ENCODE data around the gene RNF207. TPM values are rescaled to one million over a fixed set of nuclear protein-coding genes. Genes with fewer than 3 reads are reported as not detected.

The RNF207 gene
- total RNA-seq, 1 experiment from 2014 or later: 6.4 TPM

DNA sequence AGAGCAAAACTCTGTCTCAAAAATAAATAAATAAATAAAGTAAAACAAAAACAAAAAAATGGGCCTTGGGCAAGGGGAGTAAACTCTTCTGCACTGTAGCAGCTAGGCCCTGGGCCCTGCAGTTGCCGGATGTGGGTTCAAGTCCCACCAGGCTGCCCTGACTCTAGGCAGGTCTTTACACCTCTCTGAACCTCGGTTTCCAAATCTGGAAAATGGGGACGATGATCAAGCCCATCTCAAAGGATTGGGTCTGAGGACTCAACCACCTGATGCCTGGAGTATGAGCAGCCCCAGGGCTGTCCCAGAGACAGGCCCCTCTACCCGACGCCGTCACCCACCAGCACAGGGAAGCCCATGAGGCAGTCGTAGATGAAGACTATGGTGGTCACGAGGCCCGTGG is 47.5 kb downstream of the RNF207 start:
- Histone ChIP-seq H3K4me1 (ENCODE audit: insufficient read depth, low read length, poor library complexity, severe bottlenecking) (no peaks in the 10 kb centered on the region), H3K27me3 (replicated peaks; ENCODE audit: insufficient read depth, low read depth, low read length, poor library complexity) (peaks cover 10% of the 10 kb centered on the region), H3K27ac (ENCODE audit: low read depth, low read length, poor library complexity, severe bottlenecking) (no peak overlapping the region), H3K36me3 (ENCODE audit: insufficient read depth, low read length, poor library complexity, severe bottlenecking) (no peaks in the 10 kb centered on the region), H3K4me3 (ENCODE audit: low read depth, low read length, poor library complexity, severe bottlenecking) (no peak overlapping the region), H3K9me3 (ENCODE audit: low read depth, low read length, poor library complexity, severe bottlenecking) (no peaks in the 10 kb centered on the region)
- BruUV-seq (replicated peaks): no TSS peak
- CTCF ChIA-PET: no interaction called here
- no peak for DNase-seq (ENCODE audit: low spot score)
- POLR2A ChIA-PET (ENCODE audit: low non-redundant PET): no interaction called here
- intact Hi-C loops (cut with micrococcal nuclease; ENCODE audit: unreplicated experiment): no loop called here
- TF ChIP-seq, protein P1, sequence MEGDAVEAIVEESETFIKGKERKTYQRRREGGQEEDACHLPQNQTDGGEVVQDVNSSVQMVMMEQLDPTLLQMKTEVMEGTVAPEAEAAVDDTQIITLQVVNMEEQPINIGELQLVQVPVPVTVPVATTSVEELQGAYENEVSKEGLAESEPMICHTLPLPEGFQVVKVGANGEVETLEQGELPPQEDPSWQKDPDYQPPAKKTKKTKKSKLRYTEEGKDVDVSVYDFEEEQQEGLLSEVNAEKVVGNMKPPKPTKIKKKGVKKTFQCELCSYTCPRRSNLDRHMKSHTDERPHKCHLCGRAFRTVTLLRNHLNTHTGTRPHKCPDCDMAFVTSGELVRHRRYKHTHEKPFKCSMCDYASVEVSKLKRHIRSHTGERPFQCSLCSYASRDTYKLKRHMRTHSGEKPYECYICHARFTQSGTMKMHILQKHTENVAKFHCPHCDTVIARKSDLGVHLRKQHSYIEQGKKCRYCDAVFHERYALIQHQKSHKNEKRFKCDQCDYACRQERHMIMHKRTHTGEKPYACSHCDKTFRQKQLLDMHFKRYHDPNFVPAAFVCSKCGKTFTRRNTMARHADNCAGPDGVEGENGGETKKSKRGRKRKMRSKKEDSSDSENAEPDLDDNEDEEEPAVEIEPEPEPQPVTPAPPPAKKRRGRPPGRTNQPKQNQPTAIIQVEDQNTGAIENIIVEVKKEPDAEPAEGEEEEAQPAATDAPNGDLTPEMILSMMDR (conservative IDR thresholded peaks at IDR 0.05; ENCODE audit: low read depth, low read length): no peak
- TF ChIP-seq EZH2 (IDR thresholded peaks at IDR 0.05; ENCODE audit: borderline replicate concordance, low read depth, low read length, poor library complexity, severe bottlenecking): no peak

DNA sequence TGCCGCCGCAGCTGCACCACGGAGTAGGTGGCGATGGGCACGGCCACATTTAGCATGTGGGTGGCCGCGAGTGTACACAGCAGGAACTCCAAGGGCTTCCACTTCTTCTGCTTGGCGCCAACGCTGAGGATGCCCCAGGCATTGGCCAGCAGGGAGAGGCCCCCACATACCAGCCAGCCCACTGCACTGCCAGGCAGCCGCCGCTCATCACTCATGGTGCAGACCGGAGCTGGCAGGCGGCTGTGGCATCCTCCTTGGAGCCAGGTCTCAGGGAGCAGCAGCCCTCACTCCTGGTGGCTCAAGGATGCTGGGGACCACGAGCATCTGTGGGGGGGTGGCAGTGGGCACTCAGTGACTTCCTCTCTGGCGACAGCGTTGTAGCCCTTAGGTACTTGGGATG is 48.8 kb downstream of the RNF207 start:
- Histone ChIP-seq H3K27ac (ENCODE audit: low read depth, low read length, poor library complexity, severe bottlenecking) (no peak overlapping the region), H3K4me3 (ENCODE audit: low read depth, low read length, poor library complexity, severe bottlenecking) (no peak overlapping the region), H3K4me1 (ENCODE audit: insufficient read depth, low read length, poor library complexity, severe bottlenecking) (peaks cover 3% of the 10 kb centered on the region), H3K36me3 (ENCODE audit: insufficient read depth, low read length, poor library complexity, severe bottlenecking) (no peaks in the 10 kb centered on the region), H3K27me3 (replicated peaks; ENCODE audit: insufficient read depth, low read depth, low read length, poor library complexity) (peaks cover 6% of the 10 kb centered on the region), H3K9me3 (ENCODE audit: low read depth, low read length, poor library complexity, severe bottlenecking) (no peaks in the 10 kb centered on the region)
- DNase-seq (ENCODE audit: low spot score): no peak
- intact Hi-C loops (cut with micrococcal nuclease; ENCODE audit: unreplicated experiment): no loop called here
- POLR2A ChIA-PET (ENCODE audit: low non-redundant PET): no interaction called here
- no TSS peak for BruUV-seq (replicated peaks)
- CTCF ChIA-PET: interaction anchor here (0.7 kb wide), 1 partner anchor 90 kb away, joined by 15 read pairs; no protein-coding TSS in a partner anchor
- TF ChIP-seq EZH2 (IDR thresholded peaks at IDR 0.05; ENCODE audit: borderline replicate concordance, low read depth, low read length, poor library complexity, severe bottlenecking): no peak
- TF ChIP-seq, protein P1 (conservative IDR thresholded peaks at IDR 0.05; ENCODE audit: low read depth, low read length): no peak

GRCh38 chr1:6256645-6257044 is 50.7 kb downstream of the RNF207 start:
- no peak for DNase-seq (ENCODE audit: low spot score)
- Histone ChIP-seq H3K4me1 (ENCODE audit: insufficient read depth, low read length, poor library complexity, severe bottlenecking) (peaks cover 11% of the 10 kb centered on the region), H3K9me3 (ENCODE audit: low read depth, low read length, poor library complexity, severe bottlenecking) (no peaks in the 10 kb centered on the region), H3K27ac (ENCODE audit: low read depth, low read length, poor library complexity, severe bottlenecking) (no peak overlapping the region), H3K36me3 (ENCODE audit: insufficient read depth, low read length, poor library complexity, severe bottlenecking) (no peaks in the 10 kb centered on the region), H3K4me3 (ENCODE audit: low read depth, low read length, poor library complexity, severe bottlenecking) (no peak overlapping the region), H3K27me3 (replicated peaks; ENCODE audit: insufficient read depth, low read depth, low read length, poor library complexity) (no peaks in the 10 kb centered on the region)
- TF ChIP-seq, protein P1 (conservative IDR thresholded peaks at IDR 0.05; ENCODE audit: low read depth, low read length): no peak
- TF ChIP-seq EZH2 (IDR thresholded peaks at IDR 0.05; ENCODE audit: borderline replicate concordance, low read depth, low read length, poor library complexity, severe bottlenecking): no peak
- POLR2A ChIA-PET (ENCODE audit: low non-redundant PET): no interaction called here
- intact Hi-C loops (cut with micrococcal nuclease; ENCODE audit: unreplicated experiment): no loop called here
- BruUV-seq (replicated peaks): no TSS peak
- CTCF ChIA-PET: no interaction called here
